HepG2 (cell line): ENCODE measurements around the gene PGS1. TPM values are rescaled to one million over a fixed set of nuclear protein-coding genes. Genes with fewer than 3 reads are reported as not detected.

Source experiments
- AHDC1 ChIP-seq: sonication (generic); formaldehyde crosslinking; IDR thresholded peaks from 2 replicates; pipeline ENCODE4 v1.5.1; 2020; ENCODE audit warnings: mild to moderate bottlenecking, missing genetic modification reagents, borderline replicate concordance
- FOXP4 ChIP-seq: sonication (generic); formaldehyde crosslinking; IDR thresholded peaks from 2 replicates; pipeline ENCODE4 v1.4.0; 2020; ENCODE audit warnings: missing genetic modification reagents
- ISX ChIP-seq: sonication (generic); formaldehyde crosslinking; conservative IDR thresholded peaks from 2 replicates; pipeline ENCODE4 v1.5.0; 2020; ENCODE audit warnings: missing genetic modification reagents
- NCOA5 ChIP-seq: sonication (generic); formaldehyde crosslinking; IDR thresholded peaks from 2 replicates; pipeline ENCODE4 v1.4.0; 2020; ENCODE audit warnings: missing genetic modification reagents
- SIN3B ChIP-seq: fragments of 150-350 bp; IDR thresholded peaks from 2 replicates; pipeline ENCODE4 v1.6.1; 2014; ENCODE audit warnings: low read length
- TRIM22 ChIP-seq: fragments of 450-650 bp; IDR thresholded peaks from 2 replicates; pipeline ENCODE4 v1.6.1; 2017
- UBTF ChIP-seq: sonication (generic); formaldehyde crosslinking; IDR thresholded peaks from 2 replicates; pipeline ENCODE4 v1.4.0; 2020; ENCODE audit warnings: mild to moderate bottlenecking, missing genetic modification reagents
- YEATS2 ChIP-seq: sonication (generic); formaldehyde crosslinking; IDR thresholded peaks from 2 replicates; pipeline ENCODE4 v1.4.0; 2020; ENCODE audit warnings: missing genetic modification reagents, borderline replicate concordance
- ZNF556 ChIP-seq: sonication (generic); formaldehyde crosslinking; IDR thresholded peaks from 2 replicates; pipeline ENCODE4 v1.4.0; 2020; ENCODE audit warnings: mild to moderate bottlenecking, missing genetic modification reagents, borderline replicate concordance
- ZNF607 ChIP-seq: sonication (generic); formaldehyde crosslinking; IDR thresholded peaks from 2 replicates; pipeline ENCODE4 v1.5.1; 2020; ENCODE audit warnings: missing genetic modification reagents, mild to moderate bottlenecking, borderline replicate concordance
- ZUFSP ChIP-seq: sonication (generic); formaldehyde crosslinking; IDR thresholded peaks from 2 replicates; pipeline ENCODE4 v1.9.0; 2021; ENCODE audit warnings: missing genetic modification reagents, mild to moderate bottlenecking, borderline replicate concordance
- polyA plus RNA-seq, 8 experiments: library from polyadenylated mRNA; depleted of rRNA in 3 of 8; stranded (reverse) in 7 of 8; unstranded in 1 of 8; fragments of >200 nt; fragmentation: Illumina TruSeq in 4 of 8; extraction: Trizol in 4 of 8; gene quantifications; 2 replicates each; pipeline versions ENCODE4 v1.2.1 to v1.2.3, GENCODE V29; 2011 to 2016; ENCODE audit warnings: low read depth in 4 of 8, missing spikeins in 1 of 8, mixed read lengths in 1 of 8; ENCODE audit not compliant: insufficient read depth in 1 of 8
- total RNA-seq, 5 experiments: library from RNA; depleted of rRNA; stranded (reverse); fragments of >200 nt; fragmentation: Illumina TruSeq; extraction: Trizol; gene quantifications; 2 replicates each; pipeline ENCODE4 v1.2.3, GENCODE V29; 2016; ENCODE audit warnings: low read depth in 1 of 5

PGS1 gene
- total and polyA plus RNA-seq, 2 of the 13 experiments (the other 11 are each of a cell fraction or from before 2014, with no cell fraction given), result 25.9 to 31.5 TPM

- TF ChIP-seq UBTF (CRISPR knock-in tag) (peak; percentile 85), FOXP4 (peak; percentile 65; the same call in 1 of the 2 replicates), ISX (CRISPR knock-in tag) (no peak), AHDC1 (CRISPR knock-in tag) (peak; percentile 57; the same call in 1 of the 2 replicates), TRIM22 (no peak), NCOA5 (CRISPR knock-in tag) (no peak), ZNF556 (CRISPR knock-in tag) (peak; percentile 94), YEATS2 (CRISPR knock-in tag) (peak; percentile 92), ZNF607 (CRISPR knock-in tag) (peak; percentile 84), ZUFSP (CRISPR knock-in tag) (no peak), SIN3B (peak; percentile 84)
Measured at GRCh38 chr17:78378225-78379130, at the start of gene PGS1 (continued).
